ENCODE measurements around the gene TRAPPC8.
"Not testable (repeated sequence)": the region's sequence is repeated elsewhere in the genome, so short reads cannot be mapped to it uniquely, and the experiment has no call there.

TRAPPC8 gene

DNA sequence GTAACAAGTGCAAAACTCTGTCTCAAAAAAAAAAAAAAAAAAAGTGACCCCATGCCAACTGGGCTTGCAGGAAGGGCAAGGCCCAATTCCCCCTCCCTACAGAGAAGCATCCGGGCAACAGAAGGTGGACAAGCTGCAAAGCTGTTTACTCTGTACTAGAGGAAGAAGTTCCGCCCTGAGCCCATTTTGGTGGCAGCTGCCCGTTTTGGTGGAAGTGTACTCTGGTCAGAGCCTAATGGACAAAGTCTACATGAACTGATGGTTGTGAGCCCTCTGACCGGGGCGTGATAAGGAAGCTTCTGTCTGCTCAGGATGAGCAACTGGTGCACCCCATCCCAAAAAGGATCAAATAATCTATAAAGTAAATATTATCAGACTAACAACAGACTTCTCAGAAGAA, 65.0 kb downstream of the TRAPPC8 start:
- no peak for DNase-seq (ENCODE audit: low read depth in 2 of 2, low spot score in 1 of 2)

GRCh38 chr18:31876707-31877106, 66.2 kb downstream of the TRAPPC8 start:
- DNase-seq (ENCODE audit: low read depth in 2 of 2, low spot score in 1 of 2) = no peak

DNA sequence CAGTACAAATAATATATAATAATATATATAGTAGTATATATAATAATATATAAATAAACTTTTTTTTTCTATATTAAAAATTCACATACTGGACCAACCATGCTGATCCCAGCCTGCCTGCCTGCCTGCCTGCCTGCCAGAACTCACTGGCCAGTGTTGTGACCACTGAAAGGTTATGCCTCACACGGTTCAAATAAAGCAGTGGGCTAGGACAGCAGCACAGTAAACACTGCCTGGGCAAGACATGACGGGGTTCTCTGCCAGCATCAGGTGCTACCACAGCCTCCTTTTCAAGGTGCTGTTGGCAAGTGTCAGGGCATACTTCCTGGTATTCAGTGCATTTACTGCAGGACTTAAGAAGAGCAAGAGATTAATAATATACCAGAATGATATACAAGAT, 67.6 kb downstream of the TRAPPC8 start:
- DNase-seq (ENCODE audit: low read depth in 2 of 2, low spot score in 1 of 2) = no peak

GRCh38 chr18:31863103-31863502, 79.8 kb downstream of the TRAPPC8 start:
- DNase-seq (ENCODE audit: low read depth in 2 of 2, low spot score in 1 of 2) = no peak

- DNase-seq (ENCODE audit: low read depth in 2 of 2, low spot score in 1 of 2) = no peak
Observed at GRCh38 chr18:31860488-31860887, 82.4 kb downstream of the TRAPPC8 start.

GRCh38 chr18:31857526-31858106, 85.3 kb downstream of the TRAPPC8 start:
- no peak for DNase-seq (ENCODE audit: low read depth in 2 of 2, low spot score in 1 of 2)

GRCh38 chr18:31850844-31851243, 92.1 kb downstream of the TRAPPC8 start:
- no peak for DNase-seq (ENCODE audit: low read depth in 2 of 2, low spot score in 1 of 2)

GRCh38 chr18:31840499-31840898, 102.4 kb downstream of the TRAPPC8 start:
- no peak for DNase-seq (ENCODE audit: low read depth in 2 of 2, low spot score in 1 of 2)

GRCh38 chr18:31837879-31838278, 105.0 kb downstream of the TRAPPC8 start:
- no peak for DNase-seq (ENCODE audit: low read depth in 2 of 2, low spot score in 1 of 2)

- DNase-seq (ENCODE audit: low read depth in 2 of 2, low spot score in 1 of 2) = no peak
Observed at GRCh38 chr18:31835528-31836133, 107.3 kb downstream of the TRAPPC8 start.

GRCh38 chr18:31831903-31832302, 111.0 kb downstream of the TRAPPC8 start:
- no peak for DNase-seq (ENCODE audit: low read depth in 2 of 2, low spot score in 1 of 2)

- no peak for DNase-seq (ENCODE audit: low read depth in 2 of 2, low spot score in 1 of 2)
Observed at GRCh38 chr18:31830686-31831085, 112.2 kb downstream of the TRAPPC8 start.

GRCh38 chr18:31828613-31829012, 114.3 kb downstream of the TRAPPC8 start:
- no peak for DNase-seq (ENCODE audit: low read depth in 2 of 2, low spot score in 1 of 2)

- DNase-seq (ENCODE audit: low read depth in 2 of 2, low spot score in 1 of 2) = not testable (repeated sequence)
Observed at GRCh38 chr18:31826673-31827325, 116.1 kb downstream of the TRAPPC8 start.

- DNase-seq (ENCODE audit: low read depth in 2 of 2, low spot score in 1 of 2) = no peak
Observed at GRCh38 chr18:31825772-31826171, 117.2 kb downstream of the TRAPPC8 start.

GRCh38 chr18:31821545-31822171, 121.3 kb downstream of the TRAPPC8 start:
- DNase-seq (ENCODE audit: low read depth in 2 of 2, low spot score in 1 of 2) = no peak

DNA sequence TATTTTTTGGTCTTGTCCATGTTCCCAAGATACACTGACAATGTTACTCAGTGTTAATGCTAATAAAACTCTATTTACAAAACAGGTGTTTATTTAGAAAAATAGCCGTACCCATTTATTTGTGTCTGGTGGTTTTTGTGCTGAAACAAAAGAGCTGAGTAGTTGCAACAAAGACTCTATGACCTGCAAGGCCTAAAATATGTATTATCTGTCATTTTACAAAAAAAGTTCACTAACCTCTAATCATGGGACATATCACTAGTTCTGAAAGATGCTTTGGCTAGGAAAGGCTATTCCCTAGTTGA, 123.1 kb downstream of the TRAPPC8 start:
- no peak for DNase-seq (ENCODE audit: low read depth in 2 of 2, low spot score in 1 of 2)

DNA sequence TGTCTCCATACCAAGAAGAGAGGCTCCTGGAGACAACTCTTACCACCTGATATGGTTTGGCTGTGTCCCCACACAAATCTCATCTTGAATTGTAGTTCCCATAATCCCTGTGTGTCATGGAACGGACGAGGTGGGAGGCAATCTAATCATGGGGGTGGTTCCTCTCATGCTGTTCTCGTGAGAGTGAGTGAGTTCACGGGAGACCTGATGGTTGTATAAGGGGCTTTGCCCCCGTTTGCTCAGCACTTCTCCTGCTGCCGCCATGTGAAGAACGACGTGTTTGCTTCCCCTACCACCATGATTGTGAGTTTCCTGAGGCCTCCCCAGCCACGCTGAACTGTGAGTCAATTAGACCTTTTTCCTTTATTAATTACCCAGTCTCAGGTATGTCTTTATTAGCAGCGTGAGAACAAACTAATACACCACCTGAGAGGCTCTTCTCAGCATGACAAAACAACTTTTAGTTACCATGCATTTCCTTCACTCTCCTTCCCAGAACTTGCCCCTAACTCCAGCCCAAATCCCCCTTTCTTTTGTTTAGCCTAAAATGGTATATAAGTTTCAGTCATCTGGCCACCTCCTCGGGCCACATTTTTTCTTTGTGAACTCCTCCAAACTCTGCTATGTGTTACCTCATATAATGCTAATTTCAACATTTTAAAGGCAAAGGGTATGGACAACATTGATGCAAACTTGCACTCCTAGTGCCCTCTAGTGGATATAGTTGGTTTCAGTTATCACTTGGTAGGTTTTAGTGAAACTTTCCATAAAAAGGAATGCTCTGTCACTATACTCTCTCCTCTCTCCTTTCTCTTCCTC, 123.6 kb downstream of the TRAPPC8 start:
- no peak for DNase-seq (ENCODE audit: low read depth in 2 of 2, low spot score in 1 of 2)

DNA sequence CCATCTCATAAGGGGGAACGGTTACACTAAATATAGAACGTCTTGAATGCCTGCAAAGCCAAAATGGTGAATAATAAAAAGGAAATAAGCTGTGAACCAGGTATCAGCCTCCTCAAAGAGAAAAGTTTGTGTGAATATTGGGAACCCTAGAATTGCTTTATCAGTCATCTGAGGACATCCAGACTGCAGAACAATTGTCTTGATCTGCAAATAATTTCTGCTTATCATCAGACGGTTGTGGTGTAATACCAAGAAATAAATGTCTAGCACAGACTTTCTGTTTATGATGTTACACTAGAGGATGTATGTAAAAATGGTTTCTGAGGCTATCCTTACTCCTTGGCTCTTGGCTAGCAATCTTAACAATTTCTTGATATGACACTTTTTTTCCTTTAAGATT, 128.8 kb downstream of the TRAPPC8 start:
- no peak for DNase-seq (ENCODE audit: low read depth in 2 of 2, low spot score in 1 of 2)

- DNase-seq (ENCODE audit: low read depth in 2 of 2, low spot score in 1 of 2) = not testable (repeated sequence)
Observed at GRCh38 chr18:31810336-31811130, 132.4 kb downstream of the TRAPPC8 start.

DNA sequence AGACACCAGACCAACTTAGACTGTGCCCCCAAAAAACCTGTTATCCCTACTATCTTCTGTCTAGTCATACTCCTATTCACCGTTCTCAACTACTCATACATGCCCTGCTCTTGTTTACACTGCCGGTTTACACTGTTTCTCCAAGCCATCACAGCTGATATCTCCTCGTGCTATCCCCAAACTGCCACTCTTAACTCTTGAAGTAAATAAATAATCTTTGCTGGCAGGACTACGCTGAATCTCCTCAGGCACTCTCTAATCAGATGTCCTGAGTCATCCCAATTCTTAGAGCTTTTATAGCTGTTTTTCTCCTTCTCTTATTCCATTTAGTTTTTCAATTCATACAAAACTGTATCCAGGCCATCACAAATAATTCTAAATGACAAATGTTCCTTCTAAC, 133.9 kb downstream of the TRAPPC8 start:
- not testable (repeated sequence) for DNase-seq (ENCODE audit: low read depth in 2 of 2, low spot score in 1 of 2)
